ENCODE results near the gene SLC9B2. TPM values are rescaled to one million over a fixed set of nuclear protein-coding genes. Genes with fewer than 3 reads are reported as not detected.
"Not testable (repeated sequence)": the region's sequence is repeated elsewhere in the genome, so short reads cannot be mapped to it uniquely, and the experiment has no call there.

Gene SLC9B2
- total RNA-seq, 1 donor from 2014 or later, result 7.3 TPM

- no peak overlapping the region for H3K4me3 ChIP-seq (ENCODE audit: low read length in 3 of 3)
- no peak overlapping the region for H3K27ac ChIP-seq (ENCODE audit: low read depth, low read length)
- H3K27me3 ChIP-seq (ENCODE audit: control insufficient read depth in 3 of 3, insufficient read depth in 3 of 3, low read length in 3 of 3), result no peaks in the 10 kb centered on the region
- H3K9me3 ChIP-seq (ENCODE audit: control insufficient read depth in 3 of 3, low read length in 3 of 3), result no peaks in the 10 kb centered on the region
- H3K9ac ChIP-seq (ENCODE audit: low read depth in 1 of 3, low read length in 3 of 3), result no peak overlapping the region
- peaks cover 13 to 16% (median 15%) of the 10 kb centered on the region in 3 donors for H3K4me1 ChIP-seq (ENCODE audit: control insufficient read depth in 3 of 3, insufficient read depth in 3 of 3, low read length in 3 of 3)
- H3K36me3 ChIP-seq (ENCODE audit: control insufficient read depth in 3 of 3, insufficient read depth in 3 of 3, low read length in 3 of 3), result no peaks in the 10 kb centered on the region
Observed at GRCh38 chr4:103008875-103009729, 67.5 kb downstream of the SLC9B2 start.

DNA sequence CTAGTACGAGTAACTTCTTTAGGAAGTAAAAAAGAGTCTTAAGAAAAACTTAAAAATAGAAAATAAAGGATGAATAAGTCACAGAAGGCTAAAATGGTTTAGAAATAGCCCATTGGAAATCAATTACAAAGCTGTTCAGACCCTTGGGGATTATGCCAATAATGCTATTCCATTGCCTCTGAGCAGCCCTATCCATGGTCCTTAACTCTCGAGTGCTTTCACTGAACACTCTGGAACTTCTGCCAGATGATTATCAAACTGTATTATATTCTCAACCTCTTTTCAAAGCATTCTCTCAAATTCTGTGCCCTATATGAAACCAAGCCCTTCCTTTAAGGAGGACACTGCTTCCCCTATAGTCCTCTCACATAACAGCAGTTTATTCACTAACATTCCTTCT, 74.0 kb downstream of the SLC9B2 start:
- no peaks in the 10 kb centered on the region for H3K36me3 ChIP-seq (ENCODE audit: control insufficient read depth in 3 of 3, insufficient read depth in 3 of 3, low read length in 3 of 3)
- no peaks in the 10 kb centered on the region for H3K4me1 ChIP-seq (ENCODE audit: control insufficient read depth in 3 of 3, insufficient read depth in 3 of 3, low read length in 3 of 3)
- H3K9ac ChIP-seq (ENCODE audit: low read depth in 1 of 3, low read length in 3 of 3), result no peak overlapping the region
- H3K27ac ChIP-seq (ENCODE audit: low read depth, low read length), result no peak overlapping the region
- no peaks in the 10 kb centered on the region for H3K27me3 ChIP-seq (ENCODE audit: control insufficient read depth in 3 of 3, insufficient read depth in 3 of 3, low read length in 3 of 3)
- H3K9me3 ChIP-seq (ENCODE audit: control insufficient read depth in 3 of 3, low read length in 3 of 3), result no peaks in the 10 kb centered on the region
- no peak overlapping the region for H3K4me3 ChIP-seq (ENCODE audit: low read length in 3 of 3)

- no peak overlapping the region for H3K9ac ChIP-seq (ENCODE audit: low read depth in 1 of 3, low read length in 3 of 3)
- no peaks in the 10 kb centered on the region for H3K9me3 ChIP-seq (ENCODE audit: control insufficient read depth in 3 of 3, low read length in 3 of 3)
- H3K27me3 ChIP-seq (ENCODE audit: control insufficient read depth in 3 of 3, insufficient read depth in 3 of 3, low read length in 3 of 3), result no peaks in the 10 kb centered on the region
- H3K4me3 ChIP-seq (ENCODE audit: low read length in 3 of 3), result no peak overlapping the region
- H3K4me1 ChIP-seq (ENCODE audit: control insufficient read depth in 3 of 3, insufficient read depth in 3 of 3, low read length in 3 of 3), result no peaks in the 10 kb centered on the region
- H3K36me3 ChIP-seq (ENCODE audit: control insufficient read depth in 3 of 3, insufficient read depth in 3 of 3, low read length in 3 of 3), result no peaks in the 10 kb centered on the region
- H3K27ac ChIP-seq (ENCODE audit: low read depth, low read length), result no peak overlapping the region
Observed at GRCh38 chr4:102994803-102995202, 81.8 kb downstream of the SLC9B2 start.

DNA sequence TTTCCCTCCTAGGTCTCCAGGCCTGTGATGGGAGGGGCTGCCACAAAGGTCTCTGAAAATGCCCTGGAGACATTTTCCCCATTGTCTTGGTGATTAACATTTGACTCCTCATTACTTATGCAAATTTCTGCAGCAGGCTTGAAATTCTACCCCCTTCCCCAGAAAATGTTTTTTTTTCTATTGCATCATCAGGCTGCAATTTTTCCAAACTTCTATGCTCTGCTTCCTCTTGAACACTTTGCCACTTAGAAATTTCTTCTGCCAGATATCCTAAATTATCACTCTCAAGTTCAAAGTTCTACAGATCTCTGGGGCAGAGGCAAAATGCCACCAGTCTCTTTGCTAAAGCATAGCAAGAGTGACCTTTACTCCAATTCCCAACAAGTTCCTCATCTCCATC, 82.6 kb downstream of the SLC9B2 start:
- not testable (repeated sequence) for H3K4me1 ChIP-seq (ENCODE audit: control insufficient read depth in 3 of 3, insufficient read depth in 3 of 3, low read length in 3 of 3); H3K27ac ChIP-seq (ENCODE audit: low read depth, low read length); H3K9ac ChIP-seq (ENCODE audit: low read depth in 1 of 3, low read length in 3 of 3)

GRCh38 chr4:102988429-102989020, 88.0 kb downstream of the SLC9B2 start:
- Histone ChIP-seq H3K9ac (ENCODE audit: low read depth in 1 of 3, low read length in 3 of 3) (no peak overlapping the region), H3K36me3 (ENCODE audit: control insufficient read depth in 3 of 3, insufficient read depth in 3 of 3, low read length in 3 of 3) (no peaks in the 10 kb centered on the region), H3K4me3 (ENCODE audit: low read length in 3 of 3) (no peak overlapping the region), H3K9me3 (ENCODE audit: control insufficient read depth in 3 of 3, low read length in 3 of 3) (no peaks in the 10 kb centered on the region), H3K27ac (ENCODE audit: low read depth, low read length) (no peak overlapping the region), H3K27me3 (ENCODE audit: control insufficient read depth in 3 of 3, insufficient read depth in 3 of 3, low read length in 3 of 3) (no peaks in the 10 kb centered on the region), H3K4me1 (ENCODE audit: control insufficient read depth in 3 of 3, insufficient read depth in 3 of 3, low read length in 3 of 3) (no peaks in the 10 kb centered on the region)

More for the DNA sequence above, 82.6 kb downstream of the SLC9B2 start:
- H3K9me3 ChIP-seq (ENCODE audit: control insufficient read depth in 3 of 3, low read length in 3 of 3); H3K4me3 ChIP-seq (ENCODE audit: low read length in 3 of 3); H3K36me3 ChIP-seq (ENCODE audit: control insufficient read depth in 3 of 3, insufficient read depth in 3 of 3, low read length in 3 of 3); H3K27me3 ChIP-seq (ENCODE audit: control insufficient read depth in 3 of 3, insufficient read depth in 3 of 3, low read length in 3 of 3): not testable (repeated sequence)

- no peaks in the 10 kb centered on the region for H3K9me3 ChIP-seq (ENCODE audit: control insufficient read depth in 3 of 3, low read length in 3 of 3)
- H3K4me1 ChIP-seq (ENCODE audit: control insufficient read depth in 3 of 3, insufficient read depth in 3 of 3, low read length in 3 of 3), result no peaks in the 10 kb centered on the region
- H3K27ac ChIP-seq (ENCODE audit: low read depth, low read length), result no peak overlapping the region
- peaks cover 0 to 2% (median 0%) of the 10 kb centered on the region in 3 donors for H3K36me3 ChIP-seq (ENCODE audit: control insufficient read depth in 3 of 3, insufficient read depth in 3 of 3, low read length in 3 of 3)
- no peak overlapping the region for H3K4me3 ChIP-seq (ENCODE audit: low read length in 3 of 3)
- no peaks in the 10 kb centered on the region for H3K27me3 ChIP-seq (ENCODE audit: control insufficient read depth in 3 of 3, insufficient read depth in 3 of 3, low read length in 3 of 3)
- H3K9ac ChIP-seq (ENCODE audit: low read depth in 1 of 3, low read length in 3 of 3), result no peak overlapping the region
Observed at GRCh38 chr4:102981005-102981404, 95.6 kb downstream of the SLC9B2 start.

Other genes starting within 250 kb of the SLC9B2 start
- gene UBE2D3, start 249.2 kb downstream of the SLC9B2 start, total RNA-seq, result 246 TPM
- gene CISD2, start 207.8 kb downstream of the SLC9B2 start, total RNA-seq, result 21.9 TPM
- 15.7 TPM for gene SLC9B1, start 57.1 kb downstream of the SLC9B2 start, total RNA-seq
- 23.0 TPM for gene BDH2, start 23.1 kb upstream of the SLC9B2 start, total RNA-seq
- 3.1 TPM for gene CENPE, start 121.6 kb upstream of the SLC9B2 start, total RNA-seq

Measured in skeletal muscle tissue (tissue), 4 donors.